Lower lobe of right lung (tissue), 2 donors: ENCODE data around the gene MPP3. TPM values are rescaled to one million over a fixed set of nuclear protein-coding genes. Genes with fewer than 3 reads are reported as not detected.

Experiments
- ATAC-seq, 2 donors: fragments of 200-7000 bp; cut with Tn5 transposase; one replicate each; pipeline ENCODE4 v1.9.1; 2020 to 2022; ENCODE audit warnings: mild to moderate bottlenecking in 2 of 2, moderate library complexity in 2 of 2
- DNase-seq: peaks from one replicate; pipeline ENCODE4 v3.0.0-alpha.2; 2020
- H3K27ac ChIP-seq: fragments of 200-600 bp; one replicate; pipeline ENCODE4 v1.8.0; 2022
- H3K27me3 ChIP-seq: fragments of 200-600 bp; one replicate; pipeline ENCODE4 v1.8.0; 2022; ENCODE audit warnings: low read depth
- H3K36me3 ChIP-seq: fragments of 200-600 bp; one replicate; pipeline ENCODE4 v1.8.0; 2022; ENCODE audit warnings: mild to moderate bottlenecking
- H3K4me1 ChIP-seq: fragments of 200-600 bp; one replicate; pipeline ENCODE4 v1.8.0; 2022
- H3K4me3 ChIP-seq: fragments of 200-600 bp; one replicate; pipeline ENCODE4 v1.8.0; 2022; ENCODE audit warnings: mild to moderate bottlenecking
- H3K9me3 ChIP-seq: fragments of 200-600 bp; one replicate; pipeline ENCODE4 v1.8.0; 2022
- intact Hi-C: fragments of 100-400 bp; cut with DNase I; formaldehyde crosslinking; loops from one replicate; pipeline ENCODE4 v1.11.0; 2022
- total RNA-seq: library from RNA; stranded (reverse); fragmentation: NEBNext Ultra II Directional; extraction: Animal tissue kit (Norgen Biotek cat#: 25700); gene quantifications from one replicate; pipeline ENCODE4 v1.2.1, GENCODE V29; 2021
- TF ChIP-seq, protein P1 (sequence below): fragments of 200-600 bp; IDR thresholded peaks from one replicate; pipeline ENCODE4 v1.8.0; 2022; ENCODE audit warnings: antibody characterized with exemption, mild to moderate bottlenecking
- donor health status: DM: no; HTN: yes; CAD: no; lungs with severe emphysema.

MPP3 gene
- total RNA-seq, 1 donor from 2014 or later, result 19.2 TPM

DNA sequence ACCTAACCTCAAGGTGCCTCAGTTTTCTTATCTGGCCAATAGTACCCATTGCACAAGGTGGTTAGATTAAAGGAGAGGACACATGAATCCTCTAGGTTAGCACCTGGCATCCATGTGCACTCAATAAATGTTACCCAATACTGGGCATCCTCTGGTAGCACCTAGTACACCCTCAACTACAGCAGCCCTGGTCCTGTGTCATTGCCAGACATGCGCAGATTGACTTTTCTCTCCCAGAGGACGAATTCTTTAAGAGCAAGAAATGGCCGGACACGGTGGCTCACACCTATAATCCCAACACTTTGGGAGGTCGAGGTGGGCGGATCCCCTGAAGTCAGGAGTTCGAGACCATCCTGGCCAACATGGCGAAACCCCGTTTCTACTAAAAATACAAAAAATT, 61.5 kb downstream of the MPP3 start:
- Histone ChIP-seq H3K36me3 (peaks cover 86% of the 10 kb centered on the region), H3K27ac (no peak overlapping the region), H3K4me3 (no peak overlapping the region), H3K27me3 (no peaks in the 10 kb centered on the region), H3K4me1 (peaks cover 60% of the 10 kb centered on the region), H3K9me3 (no peaks in the 10 kb centered on the region)
- ATAC-seq (no peak), DNase-seq (no peak)
- TF ChIP-seq, protein P1, sequence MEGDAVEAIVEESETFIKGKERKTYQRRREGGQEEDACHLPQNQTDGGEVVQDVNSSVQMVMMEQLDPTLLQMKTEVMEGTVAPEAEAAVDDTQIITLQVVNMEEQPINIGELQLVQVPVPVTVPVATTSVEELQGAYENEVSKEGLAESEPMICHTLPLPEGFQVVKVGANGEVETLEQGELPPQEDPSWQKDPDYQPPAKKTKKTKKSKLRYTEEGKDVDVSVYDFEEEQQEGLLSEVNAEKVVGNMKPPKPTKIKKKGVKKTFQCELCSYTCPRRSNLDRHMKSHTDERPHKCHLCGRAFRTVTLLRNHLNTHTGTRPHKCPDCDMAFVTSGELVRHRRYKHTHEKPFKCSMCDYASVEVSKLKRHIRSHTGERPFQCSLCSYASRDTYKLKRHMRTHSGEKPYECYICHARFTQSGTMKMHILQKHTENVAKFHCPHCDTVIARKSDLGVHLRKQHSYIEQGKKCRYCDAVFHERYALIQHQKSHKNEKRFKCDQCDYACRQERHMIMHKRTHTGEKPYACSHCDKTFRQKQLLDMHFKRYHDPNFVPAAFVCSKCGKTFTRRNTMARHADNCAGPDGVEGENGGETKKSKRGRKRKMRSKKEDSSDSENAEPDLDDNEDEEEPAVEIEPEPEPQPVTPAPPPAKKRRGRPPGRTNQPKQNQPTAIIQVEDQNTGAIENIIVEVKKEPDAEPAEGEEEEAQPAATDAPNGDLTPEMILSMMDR, result no peak
- intact Hi-C loops, result no loop called here

DNA sequence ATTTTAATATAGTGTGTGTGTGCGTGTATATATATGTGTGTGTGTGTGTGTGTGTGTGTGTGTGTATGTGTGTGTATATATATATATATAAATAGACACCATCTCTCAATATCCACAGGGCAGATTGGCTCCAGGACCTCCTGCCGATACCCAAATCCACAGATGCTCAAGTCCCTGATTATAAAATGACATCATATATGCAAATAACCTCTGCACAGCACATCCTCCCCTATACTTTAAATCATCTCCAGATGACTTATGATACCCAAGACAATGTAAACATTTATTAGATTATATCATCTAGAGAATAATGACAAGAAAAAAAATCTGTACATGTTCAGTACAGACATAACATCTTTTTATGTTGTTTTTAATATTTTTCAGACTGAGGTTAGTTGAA, 62.0 kb downstream of the MPP3 start:
- Histone ChIP-seq H3K4me1 (peaks cover 55% of the 10 kb centered on the region), H3K27ac (no peak overlapping the region), H3K27me3 (no peaks in the 10 kb centered on the region), H3K4me3 (no peak overlapping the region), H3K36me3 (peaks cover 81% of the 10 kb centered on the region), H3K9me3 (no peaks in the 10 kb centered on the region)
- no peak for ATAC-seq
- DNase-seq, result no peak
- TF ChIP-seq, protein P1, result no peak
- intact Hi-C loops, result no loop called here

DNA sequence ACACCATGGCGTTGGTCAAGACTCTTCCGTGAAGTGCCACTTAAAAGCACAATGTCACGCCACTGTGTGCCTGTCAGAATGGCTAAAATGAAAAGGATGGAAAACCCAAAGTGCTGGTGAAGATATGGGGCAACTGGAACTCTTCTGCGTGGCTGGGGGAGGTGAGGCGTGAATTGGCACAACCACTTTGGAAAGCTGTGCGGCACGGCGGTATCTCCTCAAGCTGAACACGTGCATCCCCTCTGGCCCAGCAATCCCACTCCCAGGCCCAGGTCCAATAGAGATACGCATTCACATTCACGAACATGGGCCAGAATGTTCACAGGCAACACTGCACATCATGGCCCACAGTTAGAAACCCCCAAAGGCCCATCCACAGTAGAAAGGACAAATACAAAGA, 63.1 kb downstream of the MPP3 start:
- Histone ChIP-seq H3K27me3 (no peaks in the 10 kb centered on the region), H3K36me3 (peaks cover 70% of the 10 kb centered on the region), H3K4me3 (no peak overlapping the region), H3K27ac (no peak overlapping the region), H3K4me1 (peaks cover 47% of the 10 kb centered on the region), H3K9me3 (no peaks in the 10 kb centered on the region)
- ATAC-seq (no peak), DNase-seq (no peak)
- intact Hi-C loops, result loop anchor here (10.0 kb wide), 2 partner anchors 75 to 195 kb away; no protein-coding TSS in a partner anchor
- TF ChIP-seq, protein P1, result no peak

DNA sequence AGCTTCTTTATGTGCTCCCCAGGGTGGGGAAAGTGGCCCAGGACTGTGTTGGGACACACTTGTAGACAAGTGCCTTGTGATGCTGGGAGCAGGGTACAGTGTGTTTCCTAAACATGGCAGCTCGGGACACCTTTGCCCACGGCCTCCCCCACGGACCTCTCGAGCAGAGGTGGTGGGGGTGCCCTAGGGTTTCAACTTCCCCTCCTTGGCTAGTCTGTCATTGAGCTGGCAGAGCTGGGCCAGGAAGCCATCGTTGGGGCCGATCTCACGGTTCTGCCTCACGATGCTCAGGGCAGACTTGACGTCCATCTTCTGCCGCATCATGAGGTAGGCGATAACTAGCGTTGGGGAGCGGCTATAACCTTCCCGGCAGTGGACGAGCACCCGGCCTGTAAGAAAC, 63.5 kb downstream of the MPP3 start:
- TF ChIP-seq, protein P1, result no peak
- H3K27ac ChIP-seq, result peak overlapping the region; percentile 51

DNA sequence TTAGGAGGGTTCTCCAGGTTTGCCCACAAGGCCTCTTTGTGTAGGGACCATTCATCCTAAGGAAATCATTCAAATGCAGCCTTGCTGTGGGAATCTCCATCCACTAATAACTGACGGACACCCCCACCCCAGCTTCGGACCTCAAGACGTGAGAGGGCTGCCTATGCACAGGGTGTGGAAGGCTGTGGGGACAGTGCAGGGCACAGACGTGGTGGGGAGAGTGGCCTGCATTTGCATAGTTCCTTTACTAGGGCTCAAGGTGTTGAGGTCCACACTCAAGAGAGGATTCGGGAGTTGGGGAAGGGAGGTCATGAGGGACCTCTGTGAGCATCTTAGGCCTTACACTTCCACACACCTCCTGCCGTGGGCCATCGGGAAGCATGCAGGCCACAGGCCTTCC, 64.0 kb downstream of the MPP3 start:
- no peak for DNase-seq
- ATAC-seq, result no peak
- peaks cover 60% of the 10 kb centered on the region for H3K36me3 ChIP-seq

More for the DNA sequence above, 63.5 kb downstream of the MPP3 start:
- intact Hi-C loops, result loop anchor here (10.0 kb wide), 2 partner anchors 75 to 195 kb away; no protein-coding TSS in a partner anchor
- DNase-seq (no peak), ATAC-seq (no peak)
- Histone ChIP-seq H3K4me1 (peaks cover 43% of the 10 kb centered on the region), H3K36me3 (peaks cover 65% of the 10 kb centered on the region), H3K4me3 (no peak overlapping the region), H3K9me3 (no peaks in the 10 kb centered on the region), H3K27me3 (no peaks in the 10 kb centered on the region)

More for the DNA sequence above, 64.0 kb downstream of the MPP3 start:
- Histone ChIP-seq H3K27ac (peak overlapping the region; percentile 51), H3K9me3 (no peaks in the 10 kb centered on the region), H3K27me3 (no peaks in the 10 kb centered on the region), H3K4me3 (no peak overlapping the region), H3K4me1 (peaks cover 48% of the 10 kb centered on the region)
- intact Hi-C loops, result loop anchor here (10.0 kb wide), 2 partner anchors 74 to 194 kb away; no protein-coding TSS in a partner anchor
- TF ChIP-seq, protein P1, result no peak
